H1 (cell line): ENCODE measurements around the gene HPD. TPM values are rescaled to one million over a fixed set of nuclear protein-coding genes. Genes with fewer than 3 reads are reported as not detected.

Experiments used
- BCL11A ChIP-seq, 2 experiments: IDR thresholded peaks; one replicate each; pipeline ENCODE4 v1.6.1; 2011; ENCODE audit warnings: low read depth in 2 of 2, low read length in 2 of 2, mild to moderate bottlenecking in 2 of 2
- EGR1 ChIP-seq: IDR thresholded peaks from 2 replicates; pipeline ENCODE4 v1.6.1; 2011; ENCODE audit warnings: low read depth, low read length, borderline replicate concordance
- MAX ChIP-seq: IDR thresholded peaks from 2 replicates; pipeline ENCODE4 v1.6.1; 2012; ENCODE audit warnings: inconsistent platforms
- NANOG ChIP-seq: IDR thresholded peaks from 2 replicates; pipeline ENCODE4 v1.6.1; 2011; ENCODE audit warnings: low read length, low read depth, mild to moderate bottlenecking, inconsistent platforms; ENCODE audit not compliant: insufficient read depth, poor library complexity, severe bottlenecking
- PHF8 ChIP-seq: fragments of 200-600 bp; sonication (generic); conservative IDR thresholded peaks from 2 replicates; pipeline ENCODE4 v1.7.1; 2012; ENCODE audit warnings: low read depth, mild to moderate bottlenecking, inconsistent platforms, low read length, moderate library complexity
- POLR2AphosphoS5 ChIP-seq: IDR thresholded peaks from 2 replicates; pipeline ENCODE4 v1.6.1; 2011; ENCODE audit warnings: low read depth, low read length
- SIN3A ChIP-seq, 2 experiments: IDR thresholded peaks in 1 of 2; conservative IDR thresholded peaks in 1 of 2; 2 replicates each; pipeline ENCODE4 v1.6.1; 2011 to 2012; ENCODE audit warnings: low read length in 2 of 2, improper control_type of control experiment in 1 of 2, low read depth in 1 of 2, mild to moderate bottlenecking in 1 of 2
- SP4 ChIP-seq: IDR thresholded peaks from 2 replicates; pipeline ENCODE4 v1.6.1; 2012; ENCODE audit warnings: low read length, inconsistent platforms
- TAF1 ChIP-seq: IDR thresholded peaks from 2 replicates; pipeline ENCODE4 v1.6.1; 2011; ENCODE audit warnings: mild to moderate bottlenecking, low read depth, low read length
- TBP ChIP-seq: IDR thresholded peaks from 2 replicates; pipeline ENCODE4 v1.6.1; 2011; ENCODE audit warnings: low read depth, low read length, improper control_type of control experiment
- polyA plus RNA-seq, 7 experiments: library from polyadenylated mRNA; depleted of rRNA in 3 of 7; stranded (reverse) in 5 of 7; unstranded in 2 of 7; fragments of >200 nt in 5 of 7; fragments of 200-250 nt in 2 of 7; gene quantifications; 1 replicate in 5 of 7; 2 replicates in 1 of 7; 4 replicates in 1 of 7; pipeline versions ENCODE4 v1.2.1 to v1.2.3, GENCODE V29; 2011 to 2013; ENCODE audit warnings: missing spikeins in 2 of 7, mixed read lengths in 2 of 7
- total RNA-seq: library from RNA; stranded (reverse); fragmentation: NEBNext Ultra II Directional; extraction: Animal tissue kit (Norgen Biotek cat#: 25700); gene quantifications from 2 replicates; pipeline ENCODE4 v1.2.1, GENCODE V29; 2021
- TF ChIP-seq, protein P1 (sequence below): IDR thresholded peaks from 2 replicates; pipeline ENCODE4 v1.6.1; 2012; ENCODE audit warnings: inconsistent platforms

Gene HPD
- total and polyA plus RNA-seq, 2 of the 8 experiments (the other 6 are each of a cell fraction or from before 2014, with no cell fraction given): 0.48 to 0.56 TPM

DNA sequence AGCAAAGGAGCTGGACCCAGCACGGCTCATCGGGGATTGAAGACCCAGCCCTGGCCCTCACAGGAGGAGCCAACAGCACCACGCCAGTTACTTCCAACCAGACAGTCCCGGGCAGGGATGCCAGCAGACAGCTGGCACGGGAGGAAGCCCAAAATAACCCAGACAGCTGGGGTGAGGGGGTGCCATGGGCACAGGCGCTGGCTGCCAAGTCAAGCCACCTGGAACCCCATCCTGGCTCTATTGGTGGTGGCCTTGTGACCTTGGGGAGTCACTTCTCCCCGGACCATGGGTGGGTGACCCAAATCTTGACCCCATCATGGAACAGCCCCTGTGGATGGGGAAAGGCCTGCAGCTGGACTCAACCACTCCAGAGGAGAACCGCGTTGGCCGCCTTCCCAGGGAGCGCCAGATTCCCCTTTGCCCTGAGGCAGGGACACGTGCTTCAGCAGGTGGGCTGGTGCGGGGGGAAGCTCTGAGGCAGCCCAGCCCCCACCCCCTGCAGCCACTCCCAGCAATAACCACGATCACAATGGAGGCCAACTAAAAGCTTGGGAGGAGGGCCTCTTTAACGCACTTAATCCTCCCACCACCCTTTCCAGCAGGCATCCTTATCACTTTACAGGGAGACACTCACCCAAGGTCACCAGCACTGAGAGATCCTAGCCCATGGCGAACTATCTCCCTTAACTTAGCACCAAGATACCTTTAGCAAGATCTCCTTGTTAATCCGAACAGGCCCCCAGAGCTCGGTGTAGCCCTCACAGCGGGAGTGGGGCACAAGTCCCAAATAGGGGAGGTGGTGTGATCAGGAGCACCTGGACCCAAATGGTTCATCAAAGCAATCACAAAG is 60.5 kb downstream of the HPD start (continued):
- TF ChIP-seq, protein P1, sequence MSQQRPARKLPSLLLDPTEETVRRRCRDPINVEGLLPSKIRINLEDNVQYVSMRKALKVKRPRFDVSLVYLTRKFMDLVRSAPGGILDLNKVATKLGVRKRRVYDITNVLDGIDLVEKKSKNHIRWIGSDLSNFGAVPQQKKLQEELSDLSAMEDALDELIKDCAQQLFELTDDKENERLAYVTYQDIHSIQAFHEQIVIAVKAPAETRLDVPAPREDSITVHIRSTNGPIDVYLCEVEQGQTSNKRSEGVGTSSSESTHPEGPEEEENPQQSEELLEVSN: peak; percentile 41; the same call in 1 of the 2 replicates
- TF ChIP-seq SIN3A (conservative IDR thresholded peaks at IDR 0.05 in 1 of 2, IDR thresholded peaks at IDR 0.05 in 1 of 2; ENCODE audit: low read depth in 1 of 2, low read length in 2 of 2) (peak in 1 of 2 experiments; percentile 43; a peak in 1 of 4 replicates), TAF1 (0 out of 2 replicates have a peak, but pooled peaks have one; percentile 22), MAX (peak; percentile 64), POLR2AphosphoS5 (peak; percentile 17; the same call in 1 of the 2 replicates), SP4 (no peak), BCL11A (IDR thresholded peaks at IDR 0.05; ENCODE audit: low read depth in 2 of 2, low read length in 2 of 2) (no peak), EGR1 (no peak), PHF8 (no peak), NANOG (no peak), TBP (no peak)
